HepG2 (cell line): Measurements from ENCODE around the gene PARP8. TPM values are rescaled to one million over a fixed set of nuclear protein-coding genes. Genes with fewer than 3 reads are reported as not detected.

Experiments used
- ATAC-seq: fragments of 200-7000 bp; cut with Tn5 transposase; 3 replicates; pipeline ENCODE4 v1.9.1; 2020; ENCODE audit warnings: mild to moderate bottlenecking, moderate library complexity
- BruUV-seq: library from RNA; stranded (reverse); fragments of 400-500 nt; replicated peaks from 2 replicates; lab custom pipeline; 2021; lab: Mats Ljungman, UMichigan
- CTCF ChIA-PET: fragments of 300-600 bp; formaldehyde crosslinking; extraction: SDS; loops from one replicate; lab custom pipeline; 2021; ENCODE audit warnings: low total read pairs, inconsistent platforms, low intra/inter-chr PET ratio; lab: Yijun Ruan, JAX
- POLR2A ChIA-PET: fragments of 350-600 bp; sonication (Branson Sonifier 250); formaldehyde crosslinking; loops from one replicate; lab custom pipeline; 2020; ENCODE audit warnings: antibody characterized with exemption, inconsistent platforms; lab: Yijun Ruan, JAX
- DNase-seq: peaks from one replicate; pipeline ENCODE4 v3.0.0-alpha.2; 2015; ENCODE audit warnings: low spot score
- FAIRE-seq: peaks from 3 replicates; lab custom pipeline; 2011; peaks lifted over from hg19 to GRCh38; lab: Jason Lieb, UNC
- H2AFZ ChIP-seq: one replicate; pipeline ENCODE4 v1.6.1; 2011; ENCODE audit warnings: low read length, inconsistent platforms
- H3K27ac ChIP-seq: fragments of 300-600 bp; 3 replicates; pipeline ENCODE4 v1.8.0; 2011; ENCODE audit warnings: mixed run types, mild to moderate bottlenecking, mixed read lengths, low read length, inconsistent platforms; ENCODE audit not compliant: insufficient read depth; ENCODE audit errors: extremely low read length
- H3K27me3 ChIP-seq, 2 experiments: fragments of 200-600 bp in 1 of 2; 2 replicates in 1 of 2; 3 replicates in 1 of 2; pipeline versions ENCODE4 v1.6.0 to v1.8.0; 2011; ENCODE audit warnings: low read length in 2 of 2, mild to moderate bottlenecking in 2 of 2, moderate library complexity in 2 of 2, inconsistent platforms in 1 of 2; ENCODE audit not compliant: insufficient read depth in 2 of 2, control insufficient read depth in 1 of 2
- H3K36me3 ChIP-seq, 2 experiments: fragments of 200-600 bp in 1 of 2; replicated peaks in 1 of 2; 2 replicates in 1 of 2; 3 replicates in 1 of 2; pipeline versions ENCODE4 v1.5.1 to v1.8.0; 2011; ENCODE audit warnings: low read length in 2 of 2, inconsistent platforms in 1 of 2; ENCODE audit not compliant: insufficient read depth in 2 of 2, control insufficient read depth in 1 of 2
- H3K4me1 ChIP-seq: 2 replicates; pipeline ENCODE4 v1.5.1; 2012; ENCODE audit warnings: low read length, inconsistent platforms; ENCODE audit not compliant: insufficient read depth
- H3K4me2 ChIP-seq: 2 replicates; pipeline ENCODE4 v1.6.0; 2011; ENCODE audit warnings: low read depth, low read length, inconsistent platforms
- H3K4me3 ChIP-seq, 3 experiments: fragments of 200-600 bp in 1 of 3; sonication (generic), shearing (Covaris generic) in 1 of 3; replicated peaks in 1 of 3; 2 replicates each; pipeline ENCODE4 v1.5.1; 2011 to 2016; ENCODE audit warnings: low read length in 3 of 3, inconsistent platforms in 2 of 3, low read depth in 2 of 3, mild to moderate bottlenecking in 2 of 3, control low read depth in 1 of 3, mixed read lengths in 1 of 3; ENCODE audit not compliant: insufficient read depth in 1 of 3
- H3K79me2 ChIP-seq: one replicate; pipeline ENCODE4 v1.6.1; 2011; ENCODE audit warnings: low read length, inconsistent platforms; ENCODE audit not compliant: insufficient read depth
- H3K9ac ChIP-seq: 2 replicates; pipeline ENCODE4 v1.6.0; 2011; ENCODE audit warnings: mild to moderate bottlenecking, low read depth, low read length, inconsistent platforms; ENCODE audit not compliant: insufficient read depth
- H3K9me3 ChIP-seq: 2 replicates; pipeline ENCODE4 v1.5.1; 2012; ENCODE audit warnings: mild to moderate bottlenecking, low read length
- H4K20me1 ChIP-seq: 2 replicates; pipeline ENCODE4 v1.6.0; 2011; ENCODE audit warnings: inconsistent platforms, mild to moderate bottlenecking, low read length, moderate library complexity; ENCODE audit not compliant: insufficient read depth
- GATA4 ChIP-seq: sonication (generic); IDR thresholded peaks from 2 replicates; pipeline ENCODE4 v1.6.1; 2016; ENCODE audit warnings: antibody characterized with exemption, low read depth, borderline replicate concordance
- HMGXB4 ChIP-seq, 2 experiments: sonication (generic) in 1 of 2; formaldehyde crosslinking in 1 of 2; IDR thresholded peaks; 2 replicates each; pipeline versions ENCODE4 v1.4.0 to v1.6.1; 2018 to 2020; ENCODE audit warnings: missing genetic modification reagents in 2 of 2, borderline replicate concordance in 1 of 2, low read depth in 1 of 2, mild to moderate bottlenecking in 1 of 2, missing biosample characterization in 1 of 2
- HOXA3 ChIP-seq: sonication (generic); formaldehyde crosslinking; IDR thresholded peaks from 2 replicates; pipeline ENCODE4 v1.5.0; 2020; ENCODE audit warnings: missing genetic modification reagents
- JUN ChIP-seq: sonication (generic); formaldehyde crosslinking; IDR thresholded peaks from 2 replicates; pipeline ENCODE4 v1.4.0; 2020; ENCODE audit warnings: mild to moderate bottlenecking, missing genetic modification reagents
- MTA1 ChIP-seq: sonication (generic); formaldehyde crosslinking; IDR thresholded peaks from 2 replicates; pipeline ENCODE4 v1.4.0; 2020; ENCODE audit warnings: missing genetic modification reagents, mild to moderate bottlenecking, borderline replicate concordance
- REPIN1 ChIP-seq: sonication (generic); formaldehyde crosslinking; IDR thresholded peaks from 2 replicates; pipeline ENCODE4 v1.8.0; 2022; ENCODE audit warnings: missing genetic modification reagents, low read depth, mild to moderate bottlenecking, borderline replicate concordance
- ZNF207 ChIP-seq: fragments of 450-650 bp; IDR thresholded peaks from 2 replicates; pipeline ENCODE4 v1.6.1; 2016; ENCODE audit warnings: antibody characterized with exemption, borderline replicate concordance
- ZNF30 ChIP-seq: sonication (generic); formaldehyde crosslinking; IDR thresholded peaks from 2 replicates; pipeline ENCODE4 v1.5.0; 2020; ENCODE audit warnings: mild to moderate bottlenecking, missing genetic modification reagents
- ZNF337 ChIP-seq: sonication (generic); formaldehyde crosslinking; IDR thresholded peaks from 2 replicates; pipeline ENCODE4 v1.5.1; 2020; ENCODE audit warnings: missing genetic modification reagents, low read depth, mild to moderate bottlenecking, borderline replicate concordance
- ZNF564 ChIP-seq: sonication (generic); formaldehyde crosslinking; IDR thresholded peaks from 2 replicates; pipeline ENCODE4 v1.8.1; 2023; ENCODE audit warnings: mild to moderate bottlenecking, missing genetic modification reagents
- WGBS: methylation state at CpG from one replicate; pipeline ENCODE4 v1.1.6; 2017; ENCODE audit warnings: low lambda C conversion rate; 5-methylcytosine and 5-hydroxymethylcytosine counted together
- in situ Hi-C: cut with HindIII; loops from 2 replicates; pipeline ENCODE4 v1.10.0; 2017; ENCODE audit warnings: low pct_unique_long_range_greater_than_20kb; ENCODE audit not compliant: extremely low pct_ligation_motif_present
- intact Hi-C: fragments of 100-400 bp; cut with micrococcal nuclease; formaldehyde crosslinking; loops from one replicate; pipeline ENCODE4 v1.10.0; 2022; ENCODE audit not compliant: unreplicated experiment
- polyA plus RNA-seq, 8 experiments: library from polyadenylated mRNA; depleted of rRNA in 3 of 8; stranded (reverse) in 7 of 8; unstranded in 1 of 8; fragments of >200 nt; fragmentation: Illumina TruSeq in 4 of 8; extraction: Trizol in 4 of 8; gene quantifications; 2 replicates each; pipeline versions ENCODE4 v1.2.1 to v1.2.3, GENCODE V29; 2011 to 2016; ENCODE audit warnings: low read depth in 4 of 8, missing spikeins in 1 of 8, mixed read lengths in 1 of 8; ENCODE audit not compliant: insufficient read depth in 1 of 8
- total RNA-seq, 5 experiments: library from RNA; depleted of rRNA; stranded (reverse); fragments of >200 nt; fragmentation: Illumina TruSeq; extraction: Trizol; gene quantifications; 2 replicates each; pipeline ENCODE4 v1.2.3, GENCODE V29; 2016; ENCODE audit warnings: low read depth in 1 of 5

Gene PARP8
- total and polyA plus RNA-seq, 2 of the 13 experiments (the other 11 are each of a cell fraction or from before 2014, with no cell fraction given) = 0.11 to 0.29 TPM

GRCh38 chr5:50704730-50705129, 38.3 kb downstream of the PARP8 start:
- Histone ChIP-seq H3K27me3 (no peaks in the 10 kb centered on the region), H3K9ac (no peak overlapping the region), H3K4me1 (no peaks in the 10 kb centered on the region), H3K9me3 (no peaks in the 10 kb centered on the region), H3K36me3 (no peaks in the 10 kb centered on the region), H2AFZ (no peak overlapping the region), H3K4me2 (no peak overlapping the region), H3K79me2 (no peaks in the 10 kb centered on the region), H3K27ac (no peak overlapping the region), H3K4me3 (no peak overlapping the region), H4K20me1 (no peaks in the 10 kb centered on the region)
- DNase-seq = no peak
- FAIRE-seq = no peak
- in situ Hi-C loops = no loop called here
- no TSS peak for BruUV-seq
- ChIA-PET CTCF (no interaction called here), POLR2A (no interaction called here)
- TF ChIP-seq GATA4 (no peak), JUN (CRISPR knock-in tag) (no peak)
- WGBS = 17% methylated on average over 3 of the region's 3 CpGs
- ATAC-seq = no peak
- intact Hi-C loops = no loop called here

DNA sequence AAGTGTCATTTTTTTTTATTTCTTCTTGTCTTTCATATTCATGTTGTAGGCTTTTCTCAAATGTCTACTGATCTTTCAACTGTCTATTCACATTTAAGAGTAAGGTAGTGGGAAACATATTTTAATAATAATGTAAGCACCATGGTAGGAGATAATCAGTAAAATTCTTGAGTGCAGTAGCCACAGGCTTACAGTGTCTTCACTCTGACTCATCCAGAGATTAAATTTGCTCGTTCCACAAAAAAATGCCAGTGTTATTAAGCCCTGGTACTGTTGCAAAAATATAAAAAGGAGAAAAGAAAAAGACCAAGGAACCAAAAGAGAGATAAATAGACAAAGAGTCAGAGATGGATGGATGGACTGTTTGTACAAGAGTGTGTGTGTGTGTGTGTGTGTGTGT, 43.0 kb downstream of the PARP8 start:
- ATAC-seq (no peak), DNase-seq (no peak), FAIRE-seq (no peak)
- Histone ChIP-seq H3K79me2 (no peaks in the 10 kb centered on the region), H3K4me1 (no peaks in the 10 kb centered on the region), H3K4me3 (no peak overlapping the region), H3K36me3 (no peaks in the 10 kb centered on the region), H3K9ac (no peak overlapping the region), H3K27ac (no peak overlapping the region), H3K27me3 (no peaks in the 10 kb centered on the region), H3K9me3 (no peaks in the 10 kb centered on the region), H2AFZ (no peak overlapping the region), H3K4me2 (no peak overlapping the region), H4K20me1 (no peaks in the 10 kb centered on the region)
- ChIA-PET CTCF (no interaction called here), POLR2A (no interaction called here)
- 0% methylated on average over 1 of the region's 1 CpG for WGBS
- intact Hi-C loops (no loop called here), in situ Hi-C loops (no loop called here)
- BruUV-seq = no TSS peak
- TF ChIP-seq ZNF564 (CRISPR knock-in tag) (no peak), ZNF337 (CRISPR knock-in tag) (no peak), REPIN1 (CRISPR knock-in tag) (no peak), ZNF207 (no peak), MTA1 (CRISPR knock-in tag) (no peak), HOXA3 (no peak), ZNF30 (CRISPR knock-in tag) (no peak), HMGXB4 (CRISPR knock-in tag; IDR thresholded peaks at IDR 0.05; ENCODE audit: borderline replicate concordance in 1 of 2, low read depth in 1 of 2) (no peak)
